SK-N-SH (cell line): Measurements from ENCODE around the gene MEGF8. TPM values are rescaled to one million over a fixed set of nuclear protein-coding genes. Genes with fewer than 3 reads are reported as not detected.

Experiments used
- CTCF ChIA-PET: fragments of 300-600, 350-600 bp; formaldehyde crosslinking; extraction: SDS; loops from one replicate; lab custom pipeline; 2021; lab: Yijun Ruan, JAX
- POLR2A ChIA-PET: fragments of 350-600 bp; sonication (Branson Sonifier 250); formaldehyde crosslinking; extraction: SDS; loops from one replicate; lab custom pipeline; 2020; ENCODE audit warnings: antibody characterized with exemption, inconsistent platforms; lab: Yijun Ruan, JAX
- DNase-seq: peaks from one replicate; pipeline ENCODE4 v3.0.0; 2012
- H2AFZ ChIP-seq: fragments of 200-600 bp; sonication (generic); 2 replicates; pipeline ENCODE4 v1.8.1; 2016; ENCODE audit warnings: antibody characterized with exemption, mild to moderate bottlenecking, low read depth
- H3F3A ChIP-seq: fragments of 200-600 bp; sonication (generic); replicated peaks from 2 replicates; pipeline ENCODE3; 2016; ENCODE audit warnings: antibody characterized with exemption, mild to moderate bottlenecking; ENCODE audit not compliant: insufficient read depth
- H3K27ac ChIP-seq, 2 experiments: fragments of 200-500 bp in 1 of 2; fragments of 200-600 bp in 1 of 2; sonication (Bioruptor generic) in 1 of 2; sonication (generic), shearing (Covaris generic) in 1 of 2; 2 replicates each; pipeline versions ENCODE4 v1.5.1 to v1.6.1; 2014 to 2016; ENCODE audit warnings: low read depth in 2 of 2, inconsistent platforms in 1 of 2, low read length in 1 of 2, mild to moderate bottlenecking in 1 of 2, mixed read lengths in 1 of 2
- H3K27me3 ChIP-seq: fragments of 200-600 bp; sonication (generic), shearing (Covaris generic); 2 replicates; pipeline ENCODE4 v1.6.1; 2016; ENCODE audit warnings: mixed run types; ENCODE audit not compliant: insufficient read depth
- H3K36me3 ChIP-seq, 2 experiments: fragments of 200-500 bp in 1 of 2; fragments of 200-600 bp in 1 of 2; sonication (Bioruptor generic) in 1 of 2; sonication (generic) in 1 of 2; replicated peaks in 1 of 2; 2 replicates each; pipeline versions ENCODE3 to v1.5.1; 2014 to 2016; ENCODE audit warnings: low read length in 1 of 2, mild to moderate bottlenecking in 1 of 2; ENCODE audit not compliant: insufficient read depth in 2 of 2, control insufficient read depth in 1 of 2
- H3K4me1 ChIP-seq, 2 experiments: fragments of 200-500 bp in 1 of 2; fragments of 200-600 bp in 1 of 2; sonication (Bioruptor generic) in 1 of 2; sonication (generic), shearing (Covaris generic) in 1 of 2; 2 replicates each; pipeline versions ENCODE4 v1.5.1 to v1.6.1; 2014 to 2016; ENCODE audit warnings: low read depth in 1 of 2, low read length in 1 of 2, mixed run types in 1 of 2; ENCODE audit not compliant: insufficient read depth in 2 of 2, control insufficient read depth in 1 of 2
- H3K4me2 ChIP-seq: fragments of 200-600 bp; sonication (generic), shearing (Covaris generic); 2 replicates; pipeline ENCODE4 v1.6.1; 2017; ENCODE audit warnings: mixed run types
- H3K4me3 ChIP-seq, 2 experiments: fragments of 200-500 bp in 1 of 2; fragments of 200-600 bp in 1 of 2; sonication (Bioruptor generic) in 1 of 2; sonication (generic), shearing (Covaris generic) in 1 of 2; 2 replicates each; pipeline versions ENCODE4 v1.5.1 to v1.8.1; 2014 to 2016; ENCODE audit warnings: low read depth in 2 of 2, inconsistent platforms in 1 of 2, low read length in 1 of 2, mild to moderate bottlenecking in 1 of 2, mixed read lengths in 1 of 2, moderate library complexity in 1 of 2
- H3K79me2 ChIP-seq: fragments of 200-600 bp; sonication (generic); 2 replicates; pipeline ENCODE4 v1.8.1; 2017; ENCODE audit warnings: mild to moderate bottlenecking; ENCODE audit not compliant: insufficient read depth
- H3K9ac ChIP-seq: fragments of 200-600 bp; sonication (generic); 2 replicates; pipeline ENCODE4 v1.6.1; 2017; ENCODE audit warnings: mixed run types
- H3K9me2 ChIP-seq: fragments of 200-600 bp; sonication (generic); 2 replicates; pipeline ENCODE4 v1.6.1; 2017; ENCODE audit warnings: mixed run types
- H3K9me3 ChIP-seq: fragments of 200-600 bp; sonication (generic); 2 replicates; pipeline ENCODE4 v1.6.1; 2017; ENCODE audit warnings: mixed run types, mild to moderate bottlenecking, moderate library complexity
- H4K20me1 ChIP-seq: fragments of 200-600 bp; sonication (generic); 2 replicates; pipeline ENCODE4 v1.6.1; 2017; ENCODE audit warnings: mild to moderate bottlenecking, mixed run types; ENCODE audit not compliant: insufficient read depth
- EZH2phosphoT487 ChIP-seq: fragments of 200-600 bp; sonication (generic); IDR thresholded peaks from 2 replicates; pipeline ENCODE4 v1.6.1; 2017; ENCODE audit warnings: low read depth, mixed run types, mild to moderate bottlenecking, antibody characterized with exemption, moderate library complexity, borderline replicate concordance
- FOSL2 ChIP-seq: IDR thresholded peaks from 2 replicates; pipeline ENCODE4 v1.4.0; 2012; ENCODE audit warnings: low read depth, mild to moderate bottlenecking, moderate library complexity, borderline replicate concordance
- FOXJ3 ChIP-seq: sonication (generic); formaldehyde crosslinking; IDR thresholded peaks from 2 replicates; pipeline ENCODE4 v1.5.1; 2020; ENCODE audit warnings: mild to moderate bottlenecking, missing genetic modification reagents
- FOXM1 ChIP-seq: IDR thresholded peaks from 2 replicates; pipeline ENCODE4 v1.4.0; 2012; ENCODE audit warnings: low read depth, mild to moderate bottlenecking
- GABPA ChIP-seq: IDR thresholded peaks from 2 replicates; pipeline ENCODE4 v1.4.0; 2012; ENCODE audit warnings: low read depth, mild to moderate bottlenecking
- GATA2 ChIP-seq: sonication (generic); formaldehyde crosslinking; IDR thresholded peaks from 2 replicates; pipeline ENCODE4 v1.5.0; 2020; ENCODE audit warnings: mild to moderate bottlenecking, missing genetic modification reagents
- MXI1 ChIP-seq: IDR thresholded peaks from 2 replicates; pipeline ENCODE4 v1.6.1; 2012; ENCODE audit warnings: mild to moderate bottlenecking, low read depth, low read length, improper control_type of control experiment
- NRF1 ChIP-seq: IDR thresholded peaks from 2 replicates; pipeline ENCODE4 v1.6.1; 2012; ENCODE audit warnings: low read depth, mild to moderate bottlenecking, low read length
- RAD21 ChIP-seq: IDR thresholded peaks from 2 replicates; pipeline ENCODE4 v1.6.1; 2012; ENCODE audit warnings: mild to moderate bottlenecking, low read length
- RCOR1 ChIP-seq: fragments of 150-350 bp; IDR thresholded peaks from 2 replicates; pipeline ENCODE4 v1.6.1; 2017; ENCODE audit warnings: antibody characterized with exemption, low read length
- SIN3A ChIP-seq: IDR thresholded peaks from 2 replicates; pipeline ENCODE4 v1.6.1; 2012; ENCODE audit warnings: low read depth, mild to moderate bottlenecking, low read length, moderate library complexity, borderline replicate concordance
- TCF12 ChIP-seq: IDR thresholded peaks from 2 replicates; pipeline ENCODE4 v1.4.0; 2012
- TEAD4 ChIP-seq: IDR thresholded peaks from 2 replicates; pipeline ENCODE4 v1.4.0; 2012; ENCODE audit warnings: mild to moderate bottlenecking, borderline replicate concordance; ENCODE audit not compliant: insufficient read depth
- YY1 ChIP-seq: IDR thresholded peaks from 2 replicates; pipeline ENCODE4 v1.4.0; 2012; ENCODE audit warnings: low read depth, mild to moderate bottlenecking
- WGBS: methylation state at CpG from one replicate; pipeline ENCODE4 v1.1.6; 2017; ENCODE audit warnings: low lambda C conversion rate; 5-methylcytosine and 5-hydroxymethylcytosine counted together
- polyA plus RNA-seq, 3 experiments: library from polyadenylated mRNA; depleted of rRNA; stranded (reverse); fragments of >200 nt; gene quantifications; 2 replicates each; pipeline ENCODE4 v1.2.3, GENCODE V29; 2012
- TF ChIP-seq, protein P1 (sequence below): IDR thresholded peaks from 2 replicates; pipeline ENCODE4 v1.6.1; 2012; ENCODE audit warnings: mild to moderate bottlenecking, low read depth, low read length, moderate library complexity

Gene MEGF8
- polyA plus RNA-seq, 1 of the 3 experiments (the other 2 are of a cell fraction) = 19.1 TPM

GRCh38 chr19:42284591-42285341 lies 40.7 kb upstream of the MEGF8 start (continued):
- TF ChIP-seq, protein P1, sequence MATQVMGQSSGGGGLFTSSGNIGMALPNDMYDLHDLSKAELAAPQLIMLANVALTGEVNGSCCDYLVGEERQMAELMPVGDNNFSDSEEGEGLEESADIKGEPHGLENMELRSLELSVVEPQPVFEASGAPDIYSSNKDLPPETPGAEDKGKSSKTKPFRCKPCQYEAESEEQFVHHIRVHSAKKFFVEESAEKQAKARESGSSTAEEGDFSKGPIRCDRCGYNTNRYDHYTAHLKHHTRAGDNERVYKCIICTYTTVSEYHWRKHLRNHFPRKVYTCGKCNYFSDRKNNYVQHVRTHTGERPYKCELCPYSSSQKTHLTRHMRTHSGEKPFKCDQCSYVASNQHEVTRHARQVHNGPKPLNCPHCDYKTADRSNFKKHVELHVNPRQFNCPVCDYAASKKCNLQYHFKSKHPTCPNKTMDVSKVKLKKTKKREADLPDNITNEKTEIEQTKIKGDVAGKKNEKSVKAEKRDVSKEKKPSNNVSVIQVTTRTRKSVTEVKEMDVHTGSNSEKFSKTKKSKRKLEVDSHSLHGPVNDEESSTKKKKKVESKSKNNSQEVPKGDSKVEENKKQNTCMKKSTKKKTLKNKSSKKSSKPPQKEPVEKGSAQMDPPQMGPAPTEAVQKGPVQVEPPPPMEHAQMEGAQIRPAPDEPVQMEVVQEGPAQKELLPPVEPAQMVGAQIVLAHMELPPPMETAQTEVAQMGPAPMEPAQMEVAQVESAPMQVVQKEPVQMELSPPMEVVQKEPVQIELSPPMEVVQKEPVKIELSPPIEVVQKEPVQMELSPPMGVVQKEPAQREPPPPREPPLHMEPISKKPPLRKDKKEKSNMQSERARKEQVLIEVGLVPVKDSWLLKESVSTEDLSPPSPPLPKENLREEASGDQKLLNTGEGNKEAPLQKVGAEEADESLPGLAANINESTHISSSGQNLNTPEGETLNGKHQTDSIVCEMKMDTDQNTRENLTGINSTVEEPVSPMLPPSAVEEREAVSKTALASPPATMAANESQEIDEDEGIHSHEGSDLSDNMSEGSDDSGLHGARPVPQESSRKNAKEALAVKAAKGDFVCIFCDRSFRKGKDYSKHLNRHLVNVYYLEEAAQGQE = no peak
- TF ChIP-seq SIN3A = no peak
- TF ChIP-seq GATA2 = no peak
- TF ChIP-seq RAD21 = no peak
- TF ChIP-seq RCOR1 = no peak

DNA sequence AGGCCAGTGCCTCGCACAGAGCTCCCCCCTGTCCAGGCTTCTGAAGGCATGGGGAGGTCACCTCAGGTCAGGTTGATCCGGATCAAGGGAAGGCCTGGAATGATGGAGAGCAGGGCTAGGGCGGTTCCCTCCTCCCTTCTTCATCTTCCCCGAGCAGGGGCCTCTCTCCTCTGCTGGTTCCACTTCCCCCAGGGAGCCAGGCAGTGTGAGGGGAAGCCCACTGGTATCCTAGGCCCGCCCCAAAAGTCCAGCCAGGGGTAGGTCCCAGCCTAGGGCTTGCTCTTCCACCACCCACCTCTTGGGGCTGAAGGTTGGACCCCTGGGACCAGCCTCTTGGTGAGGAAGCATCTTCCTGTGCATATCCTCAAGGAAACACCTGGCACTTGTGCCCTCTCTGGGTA lies 39.9 kb upstream of the MEGF8 start:
- WGBS = 54% methylated on average over 4 of the region's 5 CpGs
- peak overlapping the region in 1 of 2 experiments; percentile 95; a peak in 3 of 4 replicates for H3K27ac ChIP-seq
- no peak for TF ChIP-seq EZH2phosphoT487
- no peak for TF ChIP-seq FOSL2
- no peak for TF ChIP-seq TCF12
- TF ChIP-seq NRF1 = no peak
- no peak for TF ChIP-seq MXI1
- TF ChIP-seq YY1 = no peak
- no peak for TF ChIP-seq FOXM1
- TF ChIP-seq FOXJ3 = no peak
- TF ChIP-seq GABPA = no peak
- no peak for TF ChIP-seq TEAD4
- peaks cover 33 to 47% of the 10 kb centered on the region in 2 experiments for H3K4me1 ChIP-seq
- no peak overlapping the region for H2AFZ ChIP-seq
- peaks cover 17 to 39% of the 10 kb centered on the region in 2 experiments for H3K36me3 ChIP-seq
- no peaks in the 10 kb centered on the region for H3K9me2 ChIP-seq
- ChIA-PET POLR2A (no interaction called here), CTCF (interaction anchor here (0.6 to 1.8 kb wide), 6 partner anchors 10 to 177 kb away, joined by 3 to 9 read pairs (median 3); no protein-coding TSS in a partner anchor)
- peaks cover 23% of the 10 kb centered on the region for H3F3A ChIP-seq
- no peak for DNase-seq
- H3K27me3 ChIP-seq = no peaks in the 10 kb centered on the region
- peak overlapping the region; percentile 88 to 95 for H3K4me3 ChIP-seq
- H4K20me1 ChIP-seq = peaks cover 24% of the 10 kb centered on the region
- peaks cover 47% of the 10 kb centered on the region for H3K79me2 ChIP-seq
- H3K4me2 ChIP-seq = peak overlapping the region; percentile 99
- no peaks in the 10 kb centered on the region for H3K9me3 ChIP-seq
- H3K9ac ChIP-seq = peak overlapping the region; percentile 77; the same call in 1 of the 2 replicates
